ENCODE results near the gene FOXN3.

DNA sequence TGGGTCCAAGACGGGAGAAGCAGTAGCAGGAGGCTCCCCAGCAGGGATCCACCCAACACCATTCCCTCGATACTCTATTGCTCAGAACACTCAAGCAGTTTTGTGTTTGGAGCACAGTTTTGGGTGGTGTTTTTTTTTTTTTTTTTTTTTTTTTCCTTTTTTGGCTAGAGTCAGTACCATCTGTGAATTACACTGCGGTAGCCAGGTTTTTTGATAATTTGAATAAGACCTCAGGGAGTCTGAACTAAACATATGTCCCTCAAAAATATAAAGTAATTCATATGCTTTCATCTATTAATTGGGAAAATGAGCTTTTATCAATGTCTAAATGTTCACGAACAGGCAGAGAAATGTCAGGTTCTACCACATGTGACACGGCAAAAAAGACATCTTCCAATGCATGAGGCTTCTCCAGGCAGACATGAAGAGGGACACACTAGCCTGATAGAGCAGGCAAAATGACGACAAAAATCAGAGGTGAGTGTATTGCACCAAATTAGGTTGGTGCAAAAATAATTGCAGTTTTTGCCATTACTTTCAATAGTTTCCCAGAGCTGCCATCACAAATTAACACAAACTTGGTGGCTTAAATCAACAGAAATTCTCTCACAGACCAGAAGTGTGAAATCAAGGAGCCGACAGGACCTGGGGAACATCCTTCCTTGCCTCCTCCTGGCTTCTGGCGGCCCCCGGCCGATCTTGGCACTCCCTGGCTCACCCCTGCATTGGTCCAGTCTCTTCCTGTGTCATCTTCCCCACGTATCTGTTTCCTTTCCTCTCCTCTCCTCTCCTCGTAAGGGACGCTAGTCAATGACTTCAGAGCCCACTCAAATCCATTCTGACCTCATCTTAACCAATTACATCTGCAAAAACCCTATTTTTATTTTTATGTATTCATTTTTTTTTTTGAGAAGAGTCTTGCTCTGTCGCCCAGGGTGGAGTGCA is 33.9 kb downstream of the FOXN3 start:
- no peak for TF ChIP-seq POLR2A (IDR thresholded peaks at IDR 0.05; ENCODE audit: low read length)
- TF ChIP-seq GATA1 (IDR thresholded peaks at IDR 0.05; ENCODE audit: low read depth, low read length): no peak

All from erythroblast (primary cell).